HG03097 (cell line): Measurements from ENCODE around the gene VEZT.
"Not testable (repeated sequence)": the region's sequence is repeated elsewhere in the genome, so short reads cannot be mapped to it uniquely, and the experiment has no call there.

Experiments
- ATAC-seq: cut with Tn5 transposase; IDR thresholded peaks from one replicate; pipeline ENCODE4 v1.9.1; 2021; ENCODE audit not compliant: unreplicated experiment, low FRiP score

VEZT gene

DNA sequence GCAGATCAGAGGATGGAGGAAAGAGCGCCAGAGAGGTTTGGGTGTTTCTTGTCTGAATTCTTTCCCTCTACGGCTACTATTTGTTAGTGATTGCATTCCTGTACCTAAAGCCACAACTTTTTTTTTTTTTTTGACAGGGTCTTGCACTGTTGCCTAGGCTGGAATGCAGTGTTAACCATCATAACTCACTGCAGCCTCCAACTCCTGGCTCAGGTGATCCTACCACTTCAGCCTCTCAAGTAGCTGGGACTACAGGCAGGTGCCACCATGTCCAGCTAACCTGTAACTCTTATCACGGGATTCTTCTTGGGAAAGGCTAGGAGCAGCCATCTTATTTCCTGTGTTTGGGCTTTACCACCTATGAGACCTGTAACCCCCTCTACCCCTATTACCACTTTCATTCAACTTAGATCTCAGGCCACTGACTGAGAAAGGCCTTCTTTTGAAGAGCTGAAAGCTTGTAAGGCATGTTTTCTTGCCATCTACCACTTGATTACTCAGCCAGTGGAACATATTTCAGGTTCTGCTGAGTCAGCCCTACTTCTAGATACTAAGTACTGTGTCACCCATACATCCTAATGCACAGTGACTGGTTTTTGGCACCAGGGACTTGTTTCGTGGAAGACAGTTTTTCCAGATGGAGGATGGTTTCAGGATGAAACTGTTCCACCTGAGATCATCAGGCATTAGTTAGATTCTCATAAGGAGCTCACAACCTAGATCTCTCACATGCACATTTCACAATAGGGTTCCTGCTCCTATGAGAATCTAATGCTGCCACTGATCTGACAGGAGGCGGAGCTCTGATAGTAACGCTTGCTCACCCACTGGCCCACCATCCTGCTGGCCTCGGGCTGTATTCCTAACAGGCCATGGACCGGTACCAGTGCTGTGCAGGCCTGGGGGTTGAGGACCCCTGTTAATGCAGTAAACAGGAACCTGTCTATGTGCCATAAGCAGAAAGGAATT, 6.9 kb downstream of the VEZT start:
- no peak for ATAC-seq

DNA sequence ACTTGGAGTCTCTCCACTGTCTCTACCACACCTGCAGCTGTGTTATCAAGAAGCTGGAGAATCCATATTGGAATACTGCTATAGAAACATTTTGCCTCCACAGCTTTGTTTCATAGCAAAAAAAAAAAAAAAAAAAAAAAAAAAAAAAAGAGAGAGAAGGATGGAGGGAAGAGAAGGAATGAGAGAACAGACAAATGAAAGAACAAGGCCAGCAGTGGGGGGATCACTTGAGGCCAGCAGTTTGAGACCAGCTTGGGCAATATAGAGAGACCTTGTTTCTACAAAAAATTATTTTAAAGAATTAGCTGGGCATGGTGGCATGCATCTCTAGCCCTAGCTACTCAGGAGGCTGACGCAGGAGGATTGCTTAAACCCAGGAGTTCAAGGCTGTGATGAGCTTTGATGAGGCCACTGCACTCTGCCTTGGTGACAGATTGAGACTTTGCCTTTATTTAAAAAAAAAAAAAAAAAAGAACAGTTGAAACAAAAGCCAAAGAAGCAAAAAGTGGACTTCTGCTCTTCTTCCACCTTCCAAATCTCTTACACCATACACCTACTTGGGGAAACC, 8.1 kb downstream of the VEZT start:
- ATAC-seq, result no peak

DNA sequence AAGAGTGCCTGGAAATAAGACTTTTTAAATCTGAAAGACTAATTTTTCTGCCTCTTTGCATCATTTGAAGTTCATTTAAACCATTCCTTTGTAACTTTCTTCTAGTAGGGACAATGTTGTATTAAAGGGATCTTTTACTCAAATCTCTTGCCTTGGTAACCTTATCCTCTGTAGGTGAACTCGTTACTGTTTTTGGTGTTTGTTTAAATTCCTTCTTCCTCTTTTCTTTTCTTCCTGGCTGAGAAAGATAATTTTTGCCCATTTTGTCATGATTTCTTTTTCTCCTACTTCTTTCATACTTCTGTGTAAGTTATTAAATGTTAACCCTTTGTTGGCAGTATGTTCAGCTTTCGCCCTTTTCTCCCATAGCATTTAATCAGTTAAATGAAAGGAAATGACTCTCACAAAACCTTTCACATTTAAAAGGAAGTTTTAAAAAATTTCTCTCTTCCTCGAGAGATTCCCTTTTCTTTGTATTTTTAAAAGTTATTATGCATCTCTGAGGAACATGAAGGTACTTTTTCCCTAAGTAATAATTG, 10.3 kb downstream of the VEZT start:
- ATAC-seq, result no peak

DNA sequence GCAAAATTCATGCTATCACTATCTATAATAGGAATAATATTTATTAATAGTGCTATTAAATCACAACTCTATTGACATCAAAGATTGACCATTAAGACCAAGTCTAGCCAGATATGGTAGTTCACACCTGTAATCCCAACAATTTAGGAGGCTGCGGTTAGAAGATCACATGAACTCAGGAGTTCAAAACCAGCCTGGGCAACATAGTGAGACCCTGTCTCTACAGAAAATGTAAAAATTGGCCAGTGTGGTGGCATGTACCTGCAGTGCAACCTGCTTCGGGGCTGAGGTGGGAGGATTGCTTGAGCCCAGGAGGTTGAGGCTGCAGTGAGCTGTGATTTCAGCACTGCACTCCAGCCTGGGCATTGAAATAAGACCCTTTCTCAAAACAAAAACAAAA, 11.0 kb downstream of the VEZT start:
- ATAC-seq, result no peak

DNA sequence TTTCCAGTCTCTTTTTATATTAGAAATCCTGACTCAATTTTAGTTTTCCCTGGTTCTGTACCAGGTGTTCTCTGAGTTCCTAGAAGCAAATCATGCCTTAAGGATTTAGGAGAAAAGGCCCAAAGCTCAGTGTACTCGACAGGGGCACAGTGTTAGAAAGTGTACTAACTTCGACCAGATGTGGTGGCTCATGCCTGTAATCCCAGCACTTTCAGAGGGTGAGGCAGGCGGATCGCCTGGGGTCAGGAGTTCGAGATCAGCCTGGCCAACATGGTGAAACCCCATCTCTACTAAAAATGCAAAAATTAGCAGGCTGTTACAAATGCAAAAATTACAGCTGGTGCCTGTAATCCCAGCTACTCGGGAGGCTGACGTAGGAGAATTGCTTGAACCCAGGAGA, 12.0 kb downstream of the VEZT start:
- no peak for ATAC-seq

DNA sequence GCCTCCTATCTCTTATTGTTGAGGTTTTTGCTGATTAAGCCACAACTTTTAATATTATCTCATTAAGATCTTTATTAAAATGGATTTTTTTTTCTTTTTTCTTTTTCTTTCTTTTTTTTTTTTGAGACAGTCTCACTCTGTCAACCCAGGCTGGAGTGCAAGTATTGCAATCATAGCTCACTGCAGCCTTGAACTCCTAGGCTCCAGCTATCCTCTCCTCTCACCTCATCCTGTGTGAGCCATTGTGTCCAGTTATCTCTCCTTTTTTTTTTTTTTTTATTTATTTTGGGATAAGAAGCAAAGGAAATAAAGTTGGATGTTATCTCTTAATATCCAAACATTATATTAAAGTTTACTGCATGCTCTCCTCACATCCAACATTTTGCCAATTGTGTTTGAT, 12.7 kb downstream of the VEZT start:
- no peak for ATAC-seq

DNA sequence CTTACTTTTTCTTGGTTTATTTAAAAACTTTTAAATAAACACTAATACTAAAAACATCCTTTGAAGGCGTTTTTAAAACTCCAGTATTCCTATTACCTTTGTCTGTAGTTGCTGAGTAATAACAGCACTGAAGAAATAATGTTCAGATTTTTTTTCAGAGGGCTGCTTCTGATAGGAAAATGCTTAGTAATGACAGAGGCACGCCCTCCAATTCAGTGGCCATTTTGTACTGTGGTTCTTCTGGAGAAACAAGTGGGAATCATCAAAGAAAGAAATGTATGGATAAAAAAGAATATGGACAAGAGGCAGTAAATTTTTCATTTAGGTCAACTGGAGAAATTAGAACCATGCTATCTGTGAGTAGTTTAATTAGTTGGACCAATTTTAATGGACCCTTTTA, 13.6 kb downstream of the VEZT start:
- no peak for ATAC-seq

DNA sequence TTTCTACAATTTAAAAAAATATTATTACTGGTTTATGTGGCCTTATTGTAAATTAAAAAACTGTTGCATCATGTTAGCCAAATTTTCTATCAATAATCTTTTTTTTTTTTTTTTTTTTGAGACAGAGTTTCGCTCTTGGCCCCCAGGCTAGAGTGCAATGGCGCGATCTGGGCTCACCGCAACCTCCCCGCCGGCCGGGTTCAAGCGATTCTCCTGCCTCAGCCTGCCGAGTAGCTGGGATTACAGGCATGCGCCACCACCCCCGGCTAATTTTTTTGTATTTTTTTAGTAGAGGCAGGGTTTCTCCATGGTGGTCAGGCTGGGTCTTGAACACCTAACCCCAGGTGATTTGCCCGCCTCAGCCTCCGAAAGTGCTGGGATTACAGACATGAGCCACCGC, 16.6 kb downstream of the VEZT start:
- ATAC-seq, result not testable (repeated sequence)

DNA sequence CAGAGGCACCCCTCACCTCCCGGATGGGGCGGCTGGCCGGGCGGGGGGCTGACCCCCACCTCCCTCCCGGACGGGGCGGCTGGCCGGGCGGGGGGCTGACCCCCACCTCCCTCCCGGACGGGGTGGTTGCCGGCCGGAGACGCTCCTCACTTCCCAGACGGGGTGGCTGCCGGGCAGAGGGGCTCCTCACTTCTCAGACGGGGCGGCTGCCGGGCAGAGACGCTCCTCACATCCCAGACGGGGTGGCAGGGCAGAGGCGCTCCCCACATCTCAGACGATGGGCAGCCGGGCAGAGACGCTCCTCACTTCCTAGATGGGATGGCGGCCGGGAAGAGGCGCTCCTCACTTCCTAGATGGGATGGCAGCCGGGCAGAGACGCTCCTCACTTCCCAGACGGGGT, 18.0 kb downstream of the VEZT start:
- ATAC-seq, result not testable (repeated sequence)

DNA sequence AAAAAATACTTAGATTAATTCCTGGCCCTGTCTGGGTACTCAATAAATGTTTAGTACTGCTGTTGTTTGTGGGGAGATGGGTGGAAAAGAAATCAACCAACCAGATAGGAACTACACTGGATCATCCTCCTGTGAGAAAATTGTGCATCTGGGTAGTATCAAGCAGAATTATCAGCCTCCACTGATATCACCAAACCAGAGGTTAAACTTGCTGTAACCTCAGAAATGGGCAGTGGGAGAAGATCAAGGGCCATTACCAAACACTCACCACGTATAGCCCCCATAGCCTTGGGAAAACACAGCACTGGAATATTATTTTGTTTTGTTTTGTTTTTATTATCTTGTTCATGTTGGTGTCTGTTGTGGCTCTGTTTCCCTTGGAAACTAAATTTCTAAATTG, 19.7 kb downstream of the VEZT start:
- no peak for ATAC-seq

DNA sequence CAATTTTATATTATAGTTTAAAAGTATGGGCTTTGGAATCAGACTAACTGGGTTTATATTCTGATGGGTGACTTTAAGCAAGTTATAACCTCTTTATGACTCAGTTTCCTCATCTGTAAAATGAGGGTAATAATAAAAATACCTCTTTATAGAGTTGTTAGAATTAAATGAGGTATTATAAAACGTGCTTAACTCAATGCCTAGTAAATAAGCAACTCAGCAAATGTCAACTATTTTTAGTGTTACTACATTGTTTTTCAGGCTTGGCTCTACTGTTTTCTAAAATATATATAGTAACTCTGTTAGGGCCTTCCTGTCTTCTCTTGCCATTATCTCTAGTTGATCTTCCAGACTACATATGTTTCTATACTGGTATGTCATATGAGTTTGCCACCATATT, 20.5 kb downstream of the VEZT start:
- no peak for ATAC-seq

DNA sequence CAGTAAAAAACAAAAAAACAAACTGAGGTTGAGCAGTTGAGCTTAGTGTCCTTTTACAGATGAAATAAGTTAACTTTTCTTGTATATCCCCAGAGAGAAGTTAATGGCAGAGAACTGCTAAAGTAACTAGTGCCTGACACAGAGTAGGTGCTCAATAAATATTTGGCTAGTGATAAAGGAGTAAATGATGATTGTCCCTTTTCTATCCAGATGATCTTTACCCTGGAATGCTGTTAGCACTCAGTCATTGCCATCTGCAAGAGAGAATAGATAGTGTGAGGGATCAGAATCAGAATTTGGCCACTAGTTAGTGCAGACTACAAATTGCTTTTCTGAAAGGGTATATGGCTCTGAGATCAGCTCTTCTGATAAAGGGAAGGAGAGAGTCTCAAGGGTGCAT, 21.6 kb downstream of the VEZT start:
- ATAC-seq, result no peak

DNA sequence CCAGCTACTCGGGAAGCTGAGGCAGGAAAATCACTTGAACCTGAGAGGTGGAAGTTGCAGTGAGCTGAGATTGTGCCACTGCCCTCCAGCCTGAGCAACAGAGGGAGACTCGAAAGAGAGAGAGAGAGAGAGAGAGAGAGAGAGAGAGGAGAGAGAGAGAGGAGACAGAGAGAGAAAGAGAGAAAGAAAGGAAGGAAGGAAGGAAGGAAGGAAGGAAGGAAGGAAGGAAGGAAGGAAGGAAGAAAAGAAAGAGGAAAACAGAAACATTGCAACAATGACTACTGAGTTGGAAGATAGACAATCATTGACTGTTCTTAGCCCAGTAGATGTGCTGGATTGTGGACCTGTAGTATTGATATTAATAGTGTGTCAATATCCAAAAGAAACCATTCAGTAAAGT, 22.2 kb downstream of the VEZT start:
- not testable (repeated sequence) for ATAC-seq

DNA sequence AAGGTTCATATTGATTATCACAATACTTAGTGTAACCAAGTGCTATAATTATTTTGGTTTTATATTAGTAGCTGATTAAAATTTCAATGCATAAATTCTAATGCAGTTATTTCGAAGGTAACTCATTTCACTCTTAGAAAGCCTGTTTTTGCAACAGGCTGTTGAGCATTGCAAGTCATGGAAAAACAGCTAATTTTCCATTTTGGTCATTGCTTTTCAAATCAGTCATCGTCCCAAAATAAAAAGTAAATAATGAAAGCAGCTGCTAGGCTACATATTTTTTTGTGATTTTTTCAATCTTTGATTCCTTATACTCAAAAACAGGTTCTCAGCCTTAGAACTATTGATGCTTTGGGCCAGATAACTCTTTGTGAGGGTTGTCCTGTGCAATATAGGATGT, 22.9 kb downstream of the VEZT start:
- ATAC-seq, result no peak

DNA sequence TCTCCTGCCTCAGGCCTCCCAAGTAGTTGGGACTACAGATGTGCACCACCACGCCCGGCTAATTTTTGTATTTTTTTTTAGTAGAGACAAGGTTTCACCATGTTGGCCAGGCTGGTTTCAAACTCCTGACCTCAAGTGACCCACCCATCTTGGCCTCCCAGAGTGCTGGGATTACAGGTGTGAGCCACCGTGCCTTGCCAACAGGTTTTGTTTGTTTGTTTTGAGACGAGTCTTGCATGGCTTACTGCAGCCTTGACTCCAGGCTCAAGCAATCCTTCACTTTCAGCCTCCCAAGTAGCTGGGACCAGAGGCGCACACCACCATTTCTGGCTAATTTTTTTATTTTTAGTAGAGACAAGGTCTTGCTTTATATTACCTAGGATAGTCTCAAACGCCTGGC, 23.5 kb downstream of the VEZT start:
- ATAC-seq, result not testable (repeated sequence)

DNA sequence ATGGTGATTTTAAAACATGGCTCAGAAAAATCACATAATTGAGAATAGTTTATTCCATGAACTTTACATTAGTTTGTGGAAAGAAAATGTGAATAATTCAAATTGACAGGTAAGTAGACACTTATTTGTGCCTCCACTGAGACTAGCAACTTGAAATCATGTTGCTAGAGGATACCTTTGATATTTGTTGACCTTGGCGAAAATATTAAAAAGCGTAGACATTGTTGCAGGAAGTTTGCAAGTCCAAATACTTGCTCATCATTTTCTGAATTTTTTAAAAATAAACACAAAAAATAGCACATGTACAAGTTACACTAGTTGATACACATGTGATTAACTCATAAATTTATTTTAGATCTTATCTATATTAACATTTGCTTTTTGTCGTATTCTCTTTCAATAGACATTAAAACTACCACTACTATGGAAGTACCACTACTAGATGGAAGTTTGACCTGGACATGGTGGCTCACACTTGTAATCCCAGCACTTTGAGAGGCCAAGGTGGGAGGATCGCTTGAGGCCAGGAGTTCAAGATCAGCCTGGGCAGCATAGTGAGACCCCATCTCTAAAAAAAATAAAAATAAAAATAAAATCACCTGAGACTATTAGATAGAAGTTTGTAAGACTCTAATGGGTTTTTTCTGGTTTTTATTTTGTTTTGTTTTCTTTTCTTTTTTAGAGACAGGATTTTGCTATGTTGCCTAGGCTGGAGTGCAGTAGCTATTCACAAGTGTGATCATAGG, 24.3 kb downstream of the VEZT start:
- no peak for ATAC-seq

DNA sequence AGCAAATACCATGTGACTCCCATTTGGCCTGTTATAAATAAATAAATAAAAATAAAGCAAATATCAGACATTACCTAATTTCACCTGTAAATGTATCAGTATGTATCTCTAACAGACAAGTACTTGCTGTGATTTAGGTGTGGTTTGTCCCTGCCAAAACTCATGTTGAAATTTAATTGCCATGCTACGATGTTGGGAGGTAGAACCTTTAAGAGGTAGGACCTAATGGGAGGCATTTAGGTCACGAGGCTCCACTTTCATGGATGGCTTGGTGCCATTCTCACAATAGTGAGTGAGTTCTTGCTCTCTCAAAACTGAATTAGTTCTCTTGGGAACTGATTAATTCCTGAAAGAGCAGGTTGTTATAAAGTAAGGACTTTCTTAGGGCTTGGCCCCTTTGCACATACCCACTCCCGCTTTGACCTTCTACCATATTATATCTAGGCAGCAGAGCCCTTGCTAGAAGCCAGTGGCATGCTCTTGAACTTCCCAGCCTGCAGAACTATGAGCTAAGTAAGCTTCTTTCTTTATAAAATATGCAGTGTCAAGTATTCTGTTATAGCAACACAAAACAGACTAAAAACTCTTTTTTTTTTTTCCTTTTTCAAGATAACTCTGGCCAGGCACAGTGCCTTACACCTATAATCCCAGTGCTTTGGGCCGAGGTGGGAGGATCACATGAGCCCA, 26.0 kb downstream of the VEZT start:
- ATAC-seq, result no peak

DNA sequence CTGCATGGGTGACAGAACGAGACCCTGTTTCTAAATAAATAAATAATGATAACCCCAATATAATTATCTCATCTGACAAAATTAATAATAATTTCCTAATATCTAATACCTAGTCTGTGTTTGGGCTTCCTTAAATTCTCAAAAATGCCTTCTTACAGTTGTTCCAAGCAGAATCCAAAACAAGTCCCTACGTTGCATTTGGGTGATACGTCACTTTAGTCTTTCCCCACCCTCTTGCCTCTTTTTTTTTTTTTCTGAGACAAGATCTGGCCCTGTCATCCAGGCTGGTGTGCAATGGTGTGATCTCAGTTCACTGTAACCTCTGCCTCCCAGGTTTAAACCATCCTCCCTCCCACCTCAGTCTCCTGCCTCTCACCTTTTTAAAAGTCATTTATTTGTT, 26.7 kb downstream of the VEZT start:
- no peak for ATAC-seq

DNA sequence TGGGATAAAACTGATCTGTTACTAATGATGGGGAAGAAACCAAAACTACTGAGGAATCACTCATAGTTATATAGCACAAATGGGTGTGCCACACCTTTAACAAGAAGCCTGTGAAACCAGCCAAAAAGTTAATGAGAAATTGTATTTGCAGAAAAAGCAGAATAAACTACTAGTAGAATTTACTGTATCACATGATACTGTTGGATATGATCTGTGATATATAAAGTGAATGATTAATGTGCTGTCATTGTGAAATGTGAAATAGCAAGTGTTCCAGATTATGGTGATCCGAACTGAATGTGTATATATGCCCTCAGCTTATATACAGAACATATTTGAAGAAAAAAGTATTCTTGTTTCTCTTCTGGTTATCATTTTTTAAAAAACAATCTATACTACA, 30.5 kb downstream of the VEZT start:
- no peak for ATAC-seq

DNA sequence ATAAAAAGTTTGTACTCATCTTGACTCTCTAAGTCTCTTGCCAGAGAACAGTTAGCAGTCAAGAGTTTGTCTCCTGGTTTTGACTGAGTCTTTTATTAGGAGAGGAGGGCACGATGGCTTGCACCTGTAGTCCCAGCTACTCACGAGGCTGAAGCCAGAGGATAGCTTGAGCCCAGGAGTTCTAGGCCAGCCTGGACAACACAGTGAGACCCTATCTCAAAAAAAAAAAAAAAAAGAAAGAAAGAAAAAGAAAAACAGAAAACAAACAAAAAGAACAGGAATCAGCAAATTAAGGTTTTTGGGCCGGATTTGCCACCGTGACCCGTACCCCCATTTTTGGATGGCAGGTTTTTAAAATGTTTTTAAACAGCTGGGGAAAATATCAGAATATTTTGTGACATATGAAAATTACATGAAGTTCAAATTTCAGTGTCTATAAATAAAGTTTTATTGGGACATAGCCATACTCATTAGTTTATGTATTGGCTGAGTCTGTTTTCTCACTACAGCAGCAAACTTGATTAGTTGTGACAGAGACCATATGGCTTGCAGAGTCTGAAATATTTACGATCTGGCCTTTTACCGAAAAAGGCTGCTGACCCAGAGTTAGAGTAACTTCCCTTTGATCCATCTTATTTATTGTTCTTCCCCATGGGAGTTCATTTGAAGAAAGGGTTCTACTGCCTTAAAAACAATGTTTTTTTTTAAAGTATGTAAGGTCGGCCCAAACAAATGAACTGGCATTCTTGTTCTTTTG, 31.2 kb downstream of the VEZT start:
- ATAC-seq, result no peak
